Thyroid gland (tissue), 4 donors: ENCODE results near the gene ILDR2. TPM values are rescaled to one million over a fixed set of nuclear protein-coding genes. Genes with fewer than 3 reads are reported as not detected.
A peak's percentile ranks its signal among the peaks of the same experiment; 100 is the strongest.

Experiments
- DNase-seq, 2 donors: peaks; one replicate each; pipeline ENCODE4 v3.0.0-alpha.2; 2019
- H3K27ac ChIP-seq, 3 donors: fragments of 200-600 bp; sonication (generic); 1 replicate in 2 of 3; 2 replicates in 1 of 3; pipeline ENCODE4 v1.5.1; 2016 to 2019; ENCODE audit warnings: mild to moderate bottlenecking in 1 of 3, moderate library complexity in 1 of 3
- H3K27me3 ChIP-seq: fragments of 200-600 bp; sonication (generic); one replicate; pipeline ENCODE4 v1.5.1; 2019
- H3K36me3 ChIP-seq, 2 donors: fragments of 200-600 bp; sonication (generic); one replicate each; pipeline ENCODE4 v1.5.1; 2016 to 2019
- H3K4me1 ChIP-seq, 2 donors: fragments of 200-600 bp; sonication (generic); one replicate each; pipeline ENCODE4 v1.5.1; 2017 to 2019
- H3K4me3 ChIP-seq, 3 donors: fragments of 200-600 bp; sonication (generic); replicated peaks in 1 of 3; 1 replicate in 2 of 3; 2 replicates in 1 of 3; pipeline ENCODE4 v1.5.1; 2016; ENCODE audit warnings: mild to moderate bottlenecking in 1 of 3
- H3K9me3 ChIP-seq: fragments of 200-600 bp; sonication (generic); one replicate; pipeline ENCODE4 v1.5.1; 2017
- CTCF ChIP-seq, 6 experiments: fragments of 200-600 bp in 3 of 6; fragments of 450-650 bp in 3 of 6; sonication (generic) in 3 of 6; IDR thresholded peaks; one replicate each; pipeline ENCODE4 v1.5.1; 2016 to 2019; ENCODE audit warnings: antibody characterized with exemption in 6 of 6, mild to moderate bottlenecking in 2 of 6, inconsistent platforms in 1 of 6, moderate library complexity in 1 of 6
- POLR2A ChIP-seq, 2 donors: fragments of 450-650 bp; IDR thresholded peaks; one replicate each; pipeline ENCODE4 v1.6.1; 2017; ENCODE audit warnings: antibody characterized with exemption in 2 of 2, mild to moderate bottlenecking in 2 of 2, moderate library complexity in 1 of 2
- WGBS, 2 donors: methylation state at CpG; one replicate each; pipeline ENCODE4 v1.1.5; 2017; 5-methylcytosine and 5-hydroxymethylcytosine counted together
- intact Hi-C: fragments of 100-400 bp; cut with DNase I; formaldehyde crosslinking; loops from one replicate; pipeline ENCODE4 v1.15.1; 2023
- total RNA-seq, 4 donors: library from RNA; depleted of rRNA; stranded (reverse); fragments of >200 nt; gene quantifications; one replicate each; pipeline ENCODE4 v1.2.3, GENCODE V29; 2016

ILDR2 gene
- total RNA-seq, 4 donors from 2014 or later = 0.40 to 0.89 (median 0.76) TPM

DNA sequence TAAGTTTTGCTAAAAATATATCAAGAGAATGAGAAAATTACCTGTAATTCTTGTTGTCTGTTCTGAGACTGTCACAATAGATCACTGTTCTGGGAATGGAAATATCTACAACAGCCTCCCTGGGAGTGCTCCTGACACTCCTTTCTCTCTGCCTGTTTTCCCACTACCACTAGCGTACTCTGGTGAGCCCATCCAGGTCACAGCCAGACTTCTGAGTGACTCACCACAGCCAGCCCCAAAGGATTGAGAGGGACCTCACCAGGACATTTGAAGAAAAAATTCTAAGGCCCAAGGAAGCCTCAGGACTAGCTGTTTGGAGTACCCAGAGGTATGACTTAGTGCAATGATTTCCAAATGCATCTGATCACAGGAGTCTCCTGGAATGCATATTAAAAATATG is 60.3 kb downstream of the ILDR2 start:
- TF ChIP-seq CTCF (IDR thresholded peaks at IDR 0.05) (no peak), POLR2A (IDR thresholded peaks at IDR 0.05) (no peak)
- Histone ChIP-seq H3K9me3 (no peaks in the 10 kb centered on the region), H3K36me3 (no peaks in the 10 kb centered on the region), H3K4me1 (no peaks in the 10 kb centered on the region), H3K27ac (no peak overlapping the region), H3K4me3 (no peak overlapping the region), H3K27me3 (peaks cover 3% of the 10 kb centered on the region)
- intact Hi-C loops = no loop called here
- 90 to 100% methylated on average over 1 of the region's 1 CpG for WGBS, 2 donors
- no peak for DNase-seq

DNA sequence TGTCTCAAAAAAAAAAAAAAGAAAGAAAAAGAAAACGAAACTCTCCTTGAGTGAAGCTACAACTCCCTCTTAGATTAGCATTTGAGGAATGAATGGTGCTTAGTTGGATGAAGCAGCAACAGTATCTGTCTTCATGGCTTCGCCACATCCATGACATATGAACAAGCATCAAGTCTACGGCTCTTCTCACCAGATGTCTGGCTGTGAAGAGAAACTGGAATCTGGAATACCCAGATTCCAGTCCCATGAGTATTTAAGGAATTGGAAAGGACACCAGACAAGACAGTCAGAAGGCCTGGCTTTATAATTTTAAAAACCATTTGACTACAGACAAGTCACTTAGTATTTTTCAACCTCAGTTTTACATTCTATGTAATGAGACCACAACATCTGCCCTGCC is 61.2 kb downstream of the ILDR2 start:
- intact Hi-C loops = no loop called here
- Histone ChIP-seq H3K9me3 (no peaks in the 10 kb centered on the region), H3K27me3 (no peaks in the 10 kb centered on the region), H3K4me1 (no peaks in the 10 kb centered on the region), H3K27ac (no peak overlapping the region), H3K36me3 (no peaks in the 10 kb centered on the region), H3K4me3 (no peak overlapping the region)
- TF ChIP-seq POLR2A (IDR thresholded peaks at IDR 0.05) (no peak), CTCF (IDR thresholded peaks at IDR 0.05) (no peak)
- no peak for DNase-seq
- WGBS, 2 donors = 83 to 90% methylated on average over 3 of the region's 3 CpGs

- H3K9me3 ChIP-seq = no peaks in the 10 kb centered on the region
- no peak for TF ChIP-seq CTCF (IDR thresholded peaks at IDR 0.05)
- no peak for TF ChIP-seq POLR2A (IDR thresholded peaks at IDR 0.05)
- intact Hi-C loops = no loop called here
- H3K27me3 ChIP-seq = no peaks in the 10 kb centered on the region
- no peak overlapping the region for H3K27ac ChIP-seq
- no peaks in the 10 kb centered on the region for H3K36me3 ChIP-seq
- WGBS, 2 donors = 96% methylated on average over 1 of the region's 1 CpG
- no peak for DNase-seq
- H3K4me1 ChIP-seq = no peaks in the 10 kb centered on the region
- no peak overlapping the region for H3K4me3 ChIP-seq
Observed at GRCh38 chr1:166911624-166912023, 63.7 kb downstream of the ILDR2 start.

GRCh38 chr1:166910396-166910994 is 64.8 kb downstream of the ILDR2 start:
- no peaks in the 10 kb centered on the region for H3K36me3 ChIP-seq
- no peak overlapping the region for H3K4me3 ChIP-seq
- no peaks in the 10 kb centered on the region for H3K27me3 ChIP-seq
- no peak overlapping the region for H3K27ac ChIP-seq
- TF ChIP-seq POLR2A (IDR thresholded peaks at IDR 0.05) (no peak), CTCF (IDR thresholded peaks at IDR 0.05) (peak in 5 of 6 experiments; percentile 28 to 79 (median 68))
- peak; percentile 80 to 82 for DNase-seq
- intact Hi-C loops = no loop called here
- no peaks in the 10 kb centered on the region for H3K9me3 ChIP-seq
- no peaks in the 10 kb centered on the region for H3K4me1 ChIP-seq
- WGBS, 2 donors = 0 to 3% methylated on average over 1 of the region's 1 CpG

DNA sequence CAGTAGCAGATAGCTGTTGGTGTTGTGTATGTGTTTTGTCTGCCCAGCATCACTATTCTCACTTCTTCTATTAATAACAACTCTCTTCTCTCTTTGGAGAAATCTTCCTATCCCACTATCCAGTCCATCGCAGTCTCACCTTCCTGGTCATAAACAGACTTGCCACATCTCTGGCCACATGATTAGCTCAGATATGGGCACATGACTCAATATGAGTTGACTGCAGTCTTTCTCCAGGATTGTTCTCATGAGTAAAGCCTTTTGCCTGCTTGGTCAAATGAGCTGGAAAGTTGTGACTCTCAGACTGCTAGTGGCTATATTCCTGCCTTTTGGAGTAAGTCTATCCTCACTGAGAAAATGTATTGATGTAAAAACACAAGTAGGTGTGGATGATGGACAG is 66.4 kb downstream of the ILDR2 start:
- 100% methylated on average over 1 of the region's 1 CpG for WGBS, 2 donors

More for the DNA sequence above, 66.4 kb downstream of the ILDR2 start:
- TF ChIP-seq POLR2A (IDR thresholded peaks at IDR 0.05) (no peak), CTCF (IDR thresholded peaks at IDR 0.05) (no peak)
- no peak overlapping the region for H3K4me3 ChIP-seq
- H3K4me1 ChIP-seq = no peaks in the 10 kb centered on the region
- H3K36me3 ChIP-seq = no peaks in the 10 kb centered on the region
- H3K9me3 ChIP-seq = no peaks in the 10 kb centered on the region
- intact Hi-C loops = loop anchor here (5.0 kb wide), 1 partner anchor 148 kb away; no protein-coding TSS in a partner anchor
- DNase-seq = no peak
- H3K27ac ChIP-seq = no peak overlapping the region
- H3K27me3 ChIP-seq = no peaks in the 10 kb centered on the region
